Astrocyte of the hippocampus (primary cell): Measurements from ENCODE around the gene CCDC152.
"Not testable (repeated sequence)": the region's sequence is repeated elsewhere in the genome, so short reads cannot be mapped to it uniquely, and the experiment has no call there.

ENCODE experiments used
- DNase-seq: peaks from one replicate; pipeline ENCODE4 v3.0.0; 2011; ENCODE audit warnings: low read depth, low spot score

CCDC152 gene, protein sequence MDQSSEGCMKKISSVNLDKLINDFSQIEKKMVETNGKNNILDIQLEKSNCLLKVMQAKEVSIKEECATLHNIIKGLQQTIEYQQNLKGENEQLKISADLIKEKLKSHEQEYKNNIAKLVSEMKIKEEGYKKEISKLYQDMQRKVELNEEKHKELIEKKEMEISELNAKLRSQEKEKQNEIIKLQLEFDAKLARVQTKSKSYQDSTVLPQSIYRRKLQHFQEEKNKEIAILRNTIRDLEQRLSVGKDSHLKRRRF

DNA sequence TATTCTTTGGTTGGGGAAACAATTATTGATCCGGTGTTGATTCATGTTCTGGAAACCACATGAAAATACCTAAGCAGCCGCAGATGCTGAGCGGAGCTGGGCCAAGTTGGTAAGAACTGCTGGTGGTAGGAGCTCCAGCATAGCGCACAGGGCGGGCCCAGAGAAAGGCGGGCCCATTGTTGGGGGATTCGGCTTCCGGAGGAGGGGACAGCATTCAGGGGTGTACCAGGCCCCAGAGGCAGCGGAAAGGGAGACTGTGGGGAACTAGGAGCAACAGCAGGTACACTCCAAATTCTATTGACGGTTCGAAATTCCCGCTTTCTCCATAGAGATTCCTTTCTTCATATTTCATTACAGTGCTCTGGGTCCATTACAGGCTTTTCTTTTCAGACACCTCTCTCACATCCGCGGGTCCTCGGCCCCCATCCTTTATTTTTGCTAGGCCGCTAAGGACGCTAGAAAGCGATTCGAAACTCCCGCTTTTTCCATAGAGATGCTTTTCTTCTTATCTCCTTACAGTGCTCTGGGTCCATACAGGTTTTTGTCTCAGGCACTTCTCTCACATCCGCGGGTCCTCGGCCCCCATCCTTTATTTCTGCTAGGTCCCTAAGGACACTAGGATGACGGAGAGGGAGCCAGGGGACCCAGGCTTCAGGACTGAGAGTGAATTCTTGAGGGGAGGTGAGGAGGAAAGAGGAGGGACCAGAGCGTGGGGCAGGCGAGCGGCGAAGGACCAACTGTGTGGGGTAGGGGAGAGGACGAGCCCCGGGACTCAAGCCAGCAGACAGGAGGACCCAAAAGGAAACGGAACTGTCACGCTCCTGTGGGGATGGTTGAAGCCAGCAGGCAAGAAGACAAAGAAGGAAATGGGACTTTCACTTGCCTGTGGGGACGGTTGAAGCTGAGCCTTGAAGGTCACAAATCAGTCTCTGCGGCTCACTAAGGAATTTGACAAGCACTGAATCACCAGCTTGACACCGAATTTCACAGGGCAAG is at the start of gene CCDC152:
Gene CCDC152 (plus strand): TSS at position 213 of the 996 bp plus-strand sequence. CDS start 2,304 bp downstream, outside the sequence.
- DNase-seq: peak; percentile 54

DNA sequence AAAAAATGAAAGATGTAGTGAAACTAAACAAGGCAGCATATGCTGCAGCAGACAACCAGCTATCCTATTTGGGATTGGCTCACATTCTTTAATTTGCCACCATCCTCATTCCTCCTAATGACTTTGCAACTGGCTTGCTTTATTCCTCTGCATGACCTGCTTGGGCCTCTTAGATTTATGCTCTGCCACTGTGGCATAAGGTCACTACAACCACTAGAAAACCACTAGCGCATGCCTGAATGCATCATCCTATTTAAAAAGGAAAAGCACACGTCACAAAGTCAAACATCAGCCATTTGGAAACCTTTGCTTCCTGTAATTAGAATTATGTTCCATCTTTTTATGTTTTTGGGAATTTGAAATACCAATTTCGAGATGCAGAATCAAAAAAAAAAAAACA is 40.8 kb upstream of the CCDC152 start:
- peak; percentile 34 for DNase-seq

DNA sequence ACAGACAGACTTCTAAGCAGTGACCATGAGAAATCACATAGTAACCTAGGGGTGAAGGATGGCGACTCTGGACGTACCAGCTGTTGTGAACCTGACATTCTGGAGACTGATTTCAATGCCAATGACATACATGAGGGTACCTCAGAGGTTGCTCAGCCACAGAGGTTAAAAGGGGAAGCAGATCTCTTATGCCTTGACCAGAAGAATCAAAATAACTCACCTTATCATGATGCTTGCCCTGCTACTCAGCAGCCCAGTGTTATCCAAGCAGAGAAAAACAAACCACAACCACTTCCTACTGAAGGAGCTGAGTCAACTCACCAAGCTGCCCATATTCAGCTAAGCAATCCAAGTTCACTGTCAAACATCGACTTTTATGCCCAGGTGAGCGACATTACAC is 38.0 kb upstream of the CCDC152 start:
- peak; percentile 57 for DNase-seq

DNA sequence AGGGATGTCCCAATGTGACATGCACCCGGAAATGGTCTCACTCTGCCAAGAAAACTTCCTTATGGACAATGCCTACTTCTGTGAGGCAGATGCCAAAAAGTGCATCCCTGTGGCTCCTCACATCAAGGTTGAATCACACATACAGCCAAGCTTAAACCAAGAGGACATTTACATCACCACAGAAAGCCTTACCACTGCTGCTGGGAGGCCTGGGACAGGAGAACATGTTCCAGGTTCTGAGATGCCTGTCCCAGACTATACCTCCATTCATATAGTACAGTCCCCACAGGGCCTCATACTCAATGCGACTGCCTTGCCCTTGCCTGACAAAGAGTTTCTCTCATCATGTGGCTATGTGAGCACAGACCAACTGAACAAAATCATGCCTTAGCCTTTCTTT is 37.6 kb upstream of the CCDC152 start:
- DNase-seq: no peak

DNA sequence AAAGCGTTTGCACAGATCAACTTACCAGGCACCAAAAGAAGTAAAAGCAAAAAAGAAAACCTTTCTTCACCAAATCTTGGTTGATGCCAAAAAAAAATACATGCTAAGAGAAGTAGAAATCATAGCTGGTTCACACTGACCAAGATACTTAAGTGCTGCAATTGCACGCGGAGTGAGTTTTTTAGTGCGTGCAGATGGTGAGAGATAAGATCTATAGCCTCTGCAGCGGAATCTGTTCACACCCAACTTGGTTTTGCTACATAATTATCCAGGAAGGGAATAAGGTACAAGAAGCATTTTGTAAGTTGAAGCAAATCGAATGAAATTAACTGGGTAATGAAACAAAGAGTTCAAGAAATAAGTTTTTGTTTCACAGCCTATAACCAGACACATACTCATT is 36.4 kb upstream of the CCDC152 start:
- DNase-seq: no peak

DNA sequence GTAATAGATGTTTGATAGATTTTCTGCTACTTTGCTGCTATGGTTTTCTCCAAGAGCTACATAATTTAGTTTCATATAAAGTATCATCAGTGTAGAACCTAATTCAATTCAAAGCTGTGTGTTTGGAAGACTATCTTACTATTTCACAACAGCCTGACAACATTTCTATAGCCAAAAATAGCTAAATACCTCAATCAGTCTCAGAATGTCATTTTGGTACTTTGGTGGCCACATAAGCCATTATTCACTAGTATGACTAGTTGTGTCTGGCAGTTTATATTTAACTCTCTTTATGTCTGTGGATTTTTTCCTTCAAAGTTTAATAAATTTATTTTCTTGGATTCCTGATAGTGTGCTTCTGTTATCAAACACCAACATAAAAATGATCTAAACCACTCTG is 35.1 kb upstream of the CCDC152 start:
- DNase-seq: no peak

DNA sequence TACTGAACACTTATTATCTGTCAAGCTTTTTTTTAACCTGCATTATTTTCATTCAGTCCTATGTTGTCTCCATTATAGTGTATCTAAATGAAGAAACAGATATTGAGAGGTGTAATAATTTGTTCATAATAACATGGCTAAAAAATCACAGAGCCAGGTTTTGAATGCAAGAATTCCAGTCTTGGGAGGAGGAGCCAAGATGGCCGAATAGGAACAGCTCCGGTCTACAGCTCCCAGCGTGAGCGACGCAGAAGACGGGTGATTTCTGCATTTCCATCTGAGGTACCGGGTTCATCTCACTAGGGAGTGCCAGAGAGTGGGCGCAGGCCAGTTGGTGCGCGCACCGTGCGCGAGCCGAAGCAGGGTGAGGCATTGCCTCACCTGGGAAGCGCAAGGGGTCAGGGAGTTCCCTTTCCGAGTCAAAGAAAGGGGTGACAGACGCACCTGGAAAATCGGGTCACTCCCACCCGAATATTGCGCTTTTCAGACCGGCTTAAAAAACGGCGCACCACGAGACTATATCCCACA is 22.0 kb upstream of the CCDC152 start:
- not testable (repeated sequence) for DNase-seq

DNA sequence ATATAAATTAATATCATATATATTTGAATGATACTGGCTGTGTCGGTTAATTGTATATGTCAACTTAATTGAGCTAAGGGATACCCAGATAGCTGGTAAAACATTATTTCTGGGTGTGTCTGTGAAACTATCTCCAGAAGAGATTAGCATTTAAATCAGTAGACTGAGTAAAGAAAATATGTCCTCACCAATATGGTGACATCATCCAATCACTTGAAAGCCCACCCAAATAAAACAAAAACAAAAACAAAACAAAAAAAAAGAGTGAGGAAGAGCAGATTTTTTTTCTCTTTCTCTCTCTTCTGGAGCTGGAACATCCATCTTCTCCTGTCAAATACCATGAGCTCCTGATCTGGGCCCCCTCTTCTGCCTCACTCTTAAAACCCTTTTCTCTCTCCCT is 15.7 kb upstream of the CCDC152 start:
- no peak for DNase-seq

DNA sequence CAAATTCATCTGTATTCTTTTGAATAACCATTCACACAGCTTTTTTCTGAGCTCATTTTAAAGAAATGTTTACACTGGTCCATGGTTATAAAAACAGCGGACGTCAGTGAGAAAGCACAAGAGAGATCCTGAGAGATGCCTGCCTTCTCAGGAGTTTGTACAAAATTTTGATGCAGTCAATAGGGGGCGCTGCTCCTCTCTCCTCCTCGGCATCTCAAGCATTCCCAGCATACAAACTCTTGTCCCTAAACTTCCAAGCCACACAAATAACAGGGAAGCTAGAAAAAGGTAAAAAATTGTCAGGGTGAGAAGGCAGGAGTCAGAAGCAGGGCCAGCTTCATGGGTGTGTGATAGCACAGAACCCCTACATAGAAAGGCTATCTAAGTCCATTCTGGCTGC is 11.2 kb upstream of the CCDC152 start:
- no peak for DNase-seq

DNA sequence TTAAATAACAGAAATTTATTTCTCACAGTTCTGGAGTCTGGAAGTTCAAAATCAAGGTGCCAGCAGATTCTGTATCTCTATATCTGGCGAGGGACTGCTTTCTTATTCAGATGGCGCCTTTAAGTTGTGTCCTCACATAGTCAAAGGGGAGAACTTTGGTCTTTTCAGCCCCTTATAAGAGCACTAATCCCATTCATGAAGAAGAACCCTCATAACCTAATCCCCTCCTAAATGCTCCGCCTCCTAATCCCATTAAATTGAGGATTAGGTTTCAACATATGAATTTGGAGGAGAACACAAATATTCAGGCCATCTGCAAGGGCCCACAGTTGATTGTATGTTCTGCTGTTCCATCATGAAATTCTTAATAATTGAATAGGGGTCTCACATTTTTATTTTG is 10.8 kb upstream of the CCDC152 start:
- no peak for DNase-seq

DNA sequence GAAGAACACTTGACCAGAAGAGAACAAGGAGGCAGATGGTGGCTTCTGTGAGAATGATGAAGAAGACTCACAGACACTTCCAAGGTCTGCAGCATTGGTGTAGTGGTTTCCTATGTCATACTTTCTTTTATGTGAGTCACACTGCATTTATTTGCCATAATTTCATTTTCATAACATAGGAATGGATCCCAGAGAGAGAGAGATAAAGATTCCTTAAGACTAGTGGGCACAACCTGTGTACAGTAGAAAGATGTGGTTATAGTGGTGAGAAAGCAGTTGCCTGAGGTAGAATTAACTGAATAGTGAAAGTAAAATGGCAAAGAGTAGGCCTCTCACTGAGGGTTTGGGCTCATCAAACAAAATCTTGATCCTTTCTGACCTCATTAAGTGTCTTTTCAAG is 7.6 kb upstream of the CCDC152 start:
- no peak for DNase-seq

DNA sequence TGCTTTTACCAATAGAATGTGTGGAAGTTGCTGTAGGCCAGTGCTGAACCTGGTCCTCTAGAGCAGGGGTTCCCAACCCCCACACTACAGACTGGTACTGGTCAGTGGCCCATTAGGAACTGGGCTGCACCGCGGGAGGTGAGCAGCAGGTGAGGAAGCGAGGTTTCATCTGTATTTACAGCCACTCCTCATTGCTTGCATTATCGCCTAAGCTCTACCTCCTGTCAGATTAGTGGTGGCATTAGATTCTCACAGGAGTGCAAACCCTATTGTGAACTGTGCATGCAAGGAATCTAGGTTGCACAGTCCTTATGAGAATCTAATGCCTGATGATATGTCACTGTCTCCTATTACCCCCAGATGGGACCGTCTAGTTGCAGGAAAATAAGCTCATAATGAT is 6.1 kb upstream of the CCDC152 start:
- no peak for DNase-seq

DNA sequence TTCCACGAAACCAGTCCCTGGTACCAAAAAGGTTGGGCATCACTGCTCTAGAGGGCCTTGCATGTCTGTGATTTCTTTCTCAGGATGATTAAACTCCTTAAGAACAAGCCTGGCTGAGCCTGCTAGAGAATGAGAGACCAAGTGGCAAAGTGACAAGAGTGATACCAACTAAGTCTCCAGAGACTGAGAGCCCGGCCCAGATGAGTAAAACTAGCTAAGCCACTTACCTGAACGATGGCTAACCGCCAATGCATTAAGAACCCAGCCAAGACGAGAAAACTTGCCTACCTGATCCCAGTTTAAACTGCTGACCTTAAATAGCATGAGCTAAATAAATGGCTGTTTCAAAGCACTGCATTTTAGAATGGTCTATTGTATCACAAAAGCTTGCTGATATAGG is 5.6 kb upstream of the CCDC152 start:
- no peak for DNase-seq

DNA sequence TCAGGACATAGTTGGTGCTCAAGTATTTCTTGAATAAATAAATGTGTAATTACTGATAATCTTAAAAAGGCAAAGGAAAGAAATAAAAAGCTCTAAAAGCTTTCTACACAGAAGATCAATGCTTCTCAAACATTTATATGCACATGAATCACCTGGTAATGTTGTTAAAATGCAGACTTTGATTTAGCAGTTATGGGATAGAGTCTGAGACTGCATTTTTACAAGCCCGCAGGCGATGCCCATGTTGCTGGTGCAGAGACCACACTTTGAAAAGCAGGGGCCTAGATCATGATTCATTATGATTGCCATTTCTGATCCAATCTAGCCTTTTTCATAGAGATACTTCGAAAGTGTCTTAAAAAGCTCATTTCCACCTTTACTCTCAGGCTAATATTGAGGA is 3.5 kb upstream of the CCDC152 start:
- no peak for DNase-seq

DNA sequence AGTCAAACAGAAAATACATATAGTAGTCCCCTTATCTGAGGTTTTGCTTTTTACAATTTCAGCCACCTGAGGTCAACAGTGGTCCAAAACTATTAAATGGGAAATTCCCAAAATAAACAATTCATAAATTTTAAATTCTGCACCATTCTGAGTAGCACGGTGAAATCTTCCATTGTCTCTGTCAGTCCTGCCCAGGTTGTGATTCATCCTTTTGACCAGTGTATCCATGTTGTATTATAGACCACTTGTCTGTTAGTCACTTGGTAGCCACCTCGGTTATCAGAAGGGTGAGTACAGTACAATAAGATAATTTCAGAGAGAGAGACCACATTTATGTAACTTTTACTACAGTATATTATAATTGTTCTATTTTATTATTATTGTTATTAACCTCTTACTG is 2.8 kb downstream of the CCDC152 start:
- no peak for DNase-seq

DNA sequence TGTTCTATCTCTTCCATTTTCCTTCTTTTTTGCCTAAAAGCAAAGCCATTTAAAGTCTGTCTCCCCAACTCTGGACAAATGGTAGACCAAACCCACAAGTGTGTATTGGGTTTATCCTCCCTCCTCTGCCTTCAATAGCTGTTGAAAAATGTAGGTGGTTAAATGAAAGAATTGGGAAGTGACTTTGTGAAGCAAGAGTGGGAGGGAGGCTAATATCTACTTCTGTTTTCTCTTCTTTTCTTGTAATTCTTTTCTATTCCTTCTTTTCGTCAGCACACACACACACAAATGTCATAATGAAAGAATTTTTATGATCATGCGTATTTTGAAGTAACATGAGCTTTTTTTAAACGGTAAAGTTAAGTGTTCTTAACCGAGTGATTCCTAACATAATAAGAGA is 3.8 kb downstream of the CCDC152 start:
- no peak for DNase-seq

DNA sequence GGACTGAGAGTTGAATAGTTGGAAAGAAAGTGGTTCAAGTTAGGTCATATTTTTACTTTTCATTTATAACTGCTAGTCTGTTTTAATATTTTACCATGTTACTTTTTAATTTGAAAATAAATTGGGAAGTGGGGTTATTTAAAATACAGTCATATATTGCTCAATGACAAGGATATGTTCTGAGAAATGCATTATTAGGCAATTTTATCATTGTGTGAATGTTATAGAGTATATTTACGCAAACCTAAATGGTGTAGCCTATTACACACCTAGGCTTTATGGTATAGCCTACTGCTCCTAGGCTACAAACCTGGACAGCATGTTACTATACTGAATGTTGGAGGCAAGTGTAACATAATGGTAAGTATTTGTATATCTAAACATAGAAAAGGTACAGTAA is 5.2 kb downstream of the CCDC152 start:
- no peak for DNase-seq

DNA sequence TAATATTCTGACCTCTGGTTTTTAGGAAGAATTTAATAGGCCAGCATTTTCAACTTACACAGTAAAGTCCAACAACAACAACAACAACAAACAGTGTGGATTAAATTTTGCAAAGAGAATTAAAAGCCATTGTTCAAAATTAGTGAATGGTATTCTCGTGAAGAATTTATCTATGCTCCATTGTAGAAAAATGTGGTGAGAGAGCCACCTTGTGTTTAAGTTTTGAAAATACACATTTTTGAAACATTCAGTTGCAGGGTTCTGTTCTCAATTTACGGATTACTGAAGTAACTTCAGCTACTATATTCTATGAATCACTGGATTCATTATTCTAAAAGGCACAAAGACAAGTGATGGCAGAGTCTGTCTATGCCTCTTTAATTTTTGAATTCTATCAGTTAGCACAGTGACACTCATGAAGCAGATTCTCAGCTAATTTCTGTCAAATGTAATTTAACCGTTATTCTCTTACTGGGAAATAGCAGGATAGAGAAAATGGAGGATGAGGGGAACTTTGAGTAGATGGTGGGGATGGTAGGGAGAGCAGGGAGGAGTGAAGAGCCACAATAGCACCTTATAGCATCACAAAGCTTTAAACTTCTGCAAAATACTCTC is 11.0 kb downstream of the CCDC152 start:
- DNase-seq: peak; percentile 50

DNA sequence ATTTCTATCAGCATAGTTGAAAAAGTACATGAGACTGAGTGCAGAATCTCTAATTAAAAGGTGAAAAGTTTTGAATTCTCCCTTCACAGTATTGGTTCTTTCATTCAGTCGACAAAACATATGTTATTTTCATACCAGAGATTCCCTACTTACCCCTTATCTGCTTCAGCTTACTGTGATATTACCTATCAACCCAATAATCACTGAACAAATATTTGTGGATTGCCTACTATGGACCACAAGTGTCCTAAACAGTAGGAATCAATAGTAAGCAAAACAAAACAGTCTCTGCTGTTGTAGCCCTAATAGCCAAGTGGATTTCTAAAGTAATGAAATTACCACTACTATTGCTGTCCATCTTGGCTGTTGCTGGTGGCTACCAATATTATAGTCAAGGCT is 11.5 kb downstream of the CCDC152 start:
- no peak for DNase-seq

DNA sequence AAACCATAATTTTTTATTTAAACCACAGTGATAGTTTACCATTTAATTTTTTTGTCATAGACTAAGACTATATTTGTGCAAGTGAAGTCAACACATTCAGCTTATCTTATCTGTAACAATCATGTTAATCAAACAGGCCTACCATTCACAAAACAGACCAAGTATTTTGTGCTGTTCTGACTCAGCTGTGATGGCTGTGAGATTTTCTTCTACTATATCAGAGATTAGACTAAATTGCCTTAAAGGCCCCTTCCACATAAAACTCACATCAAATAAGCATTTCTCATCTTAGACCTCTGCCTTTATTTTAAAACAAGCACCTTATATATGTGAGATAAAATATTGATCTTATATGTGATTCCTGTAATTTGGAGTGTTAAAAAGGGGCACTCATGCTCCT is 13.4 kb downstream of the CCDC152 start:
- no peak for DNase-seq

DNA sequence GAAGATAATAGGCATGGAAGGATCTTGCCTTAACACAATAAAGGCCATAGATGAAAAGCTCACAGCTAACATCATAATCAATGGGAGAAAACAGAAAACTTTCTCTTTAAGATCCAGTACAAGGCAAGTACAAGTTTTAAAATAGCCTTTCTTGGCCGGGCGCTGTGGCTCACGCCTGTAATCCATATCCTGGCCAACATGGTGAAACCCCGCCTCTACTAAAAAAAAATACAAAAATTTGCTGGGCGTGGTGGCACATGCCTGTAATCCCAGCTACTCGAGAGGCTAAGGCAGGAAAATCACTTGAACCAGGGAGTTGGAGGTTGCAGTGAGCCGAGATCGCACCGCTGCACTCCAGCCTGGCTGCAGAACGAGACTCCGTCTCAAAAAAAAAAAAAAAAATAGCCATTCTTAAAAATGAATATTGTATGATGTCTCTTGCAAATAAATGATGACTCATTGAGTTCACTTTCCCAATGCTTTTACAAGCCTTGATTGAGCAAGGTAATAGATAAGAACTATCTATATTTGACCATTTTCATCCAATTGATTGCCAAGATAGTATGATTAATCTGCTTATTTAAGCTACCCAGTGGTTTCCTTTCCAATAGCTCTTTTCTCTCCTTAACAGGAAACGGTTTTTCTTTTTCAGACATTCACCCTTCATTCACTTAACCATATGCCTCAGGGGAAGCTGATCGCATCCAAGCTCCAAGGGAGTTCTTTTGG is 15.8 kb downstream of the CCDC152 start:
- no peak for DNase-seq

DNA sequence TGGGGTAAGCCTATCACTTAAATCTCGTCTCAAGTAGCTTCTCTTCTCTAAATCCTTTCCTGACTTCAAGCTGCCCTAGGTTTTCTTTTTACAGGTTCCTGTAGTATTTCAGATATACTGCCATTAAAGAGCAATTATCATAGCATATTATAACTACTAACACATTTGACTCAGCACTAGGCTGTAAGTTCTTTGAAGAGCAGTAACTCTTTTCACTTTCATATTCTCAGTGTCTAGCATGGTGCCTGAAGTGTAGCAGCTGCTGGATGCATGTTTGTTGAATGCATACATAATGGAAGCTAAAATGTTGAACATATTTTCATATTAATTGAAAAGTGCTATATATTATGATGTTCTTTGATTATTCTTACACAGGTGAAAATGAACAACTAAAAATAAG is 22.5 kb downstream of the CCDC152 start:
- DNase-seq: no peak
